C1 segment of cervical spinal cord (tissue), 14 donors: ENCODE data around the gene SEMA3D.
A peak's percentile ranks its signal among the peaks of the same experiment; 100 is the strongest.
"Not testable (repeated sequence)": the region's sequence is repeated elsewhere in the genome, so short reads cannot be mapped to it uniquely, and the experiment has no call there.

Source experiments
- DNase-seq, 14 donors: peaks; one replicate each; lab custom pipeline; 2025; lab: John Stamatoyannopoulos, UW

SEMA3D gene

DNA sequence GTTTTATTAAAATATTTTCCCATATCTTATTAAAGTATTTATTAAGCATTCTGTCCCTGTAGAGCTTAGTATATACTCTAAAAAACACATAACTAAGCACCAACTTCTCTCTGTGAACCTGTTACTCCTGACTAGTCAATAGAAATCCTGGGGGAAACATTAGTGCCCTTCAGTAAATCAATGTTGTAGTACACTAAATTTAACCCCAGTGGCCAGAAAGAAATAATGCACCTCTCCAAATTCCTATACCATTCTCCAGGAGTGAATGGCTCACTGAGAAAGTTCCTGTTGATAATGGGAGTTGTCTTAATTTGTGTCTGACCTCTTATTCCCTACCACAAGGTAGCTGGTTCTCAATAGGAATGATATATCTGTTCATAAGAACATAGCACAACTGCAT is 188.2 kb downstream of the SEMA3D start:
- DNase-seq: no peak

DNA sequence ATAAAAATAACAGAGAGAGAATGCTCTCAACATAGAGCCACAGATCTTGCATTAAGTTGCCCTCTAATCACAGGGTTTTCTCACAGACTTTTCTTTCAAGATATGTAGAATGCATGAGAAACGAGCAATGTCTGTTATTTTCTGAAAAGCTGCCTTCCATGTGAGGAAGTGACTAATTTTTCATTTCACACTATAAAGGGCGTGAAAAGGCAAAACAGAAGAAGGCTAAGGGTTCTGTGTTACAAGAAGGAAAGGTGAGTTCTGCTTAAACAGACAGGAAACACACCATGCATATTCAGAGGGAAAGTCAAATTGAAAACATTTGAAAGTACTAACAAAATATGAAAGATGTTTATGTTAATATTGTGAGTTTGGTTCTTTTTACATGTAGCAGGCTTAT is 189.2 kb downstream of the SEMA3D start:
- no peak for DNase-seq

DNA sequence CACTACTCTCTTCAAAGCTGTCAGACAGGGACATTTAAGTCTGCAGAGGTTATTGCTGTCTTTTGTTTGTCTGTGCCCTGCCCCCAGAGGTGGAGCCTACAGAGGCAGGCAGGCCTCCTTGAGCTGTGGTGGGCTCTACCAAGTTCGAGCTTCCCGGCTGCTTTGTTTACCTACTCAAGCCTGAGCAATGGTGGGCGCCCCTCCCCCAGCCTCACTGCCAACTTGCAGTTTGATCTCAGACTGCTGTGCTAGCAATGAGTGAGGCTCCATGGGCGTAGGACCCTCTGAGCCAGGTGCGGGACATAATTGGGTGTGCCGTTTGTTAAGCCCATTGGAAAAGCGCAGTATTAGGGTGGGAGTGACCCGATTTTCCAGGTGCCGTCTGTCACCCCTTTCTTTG is 193.9 kb downstream of the SEMA3D start:
- not testable (repeated sequence) for DNase-seq

DNA sequence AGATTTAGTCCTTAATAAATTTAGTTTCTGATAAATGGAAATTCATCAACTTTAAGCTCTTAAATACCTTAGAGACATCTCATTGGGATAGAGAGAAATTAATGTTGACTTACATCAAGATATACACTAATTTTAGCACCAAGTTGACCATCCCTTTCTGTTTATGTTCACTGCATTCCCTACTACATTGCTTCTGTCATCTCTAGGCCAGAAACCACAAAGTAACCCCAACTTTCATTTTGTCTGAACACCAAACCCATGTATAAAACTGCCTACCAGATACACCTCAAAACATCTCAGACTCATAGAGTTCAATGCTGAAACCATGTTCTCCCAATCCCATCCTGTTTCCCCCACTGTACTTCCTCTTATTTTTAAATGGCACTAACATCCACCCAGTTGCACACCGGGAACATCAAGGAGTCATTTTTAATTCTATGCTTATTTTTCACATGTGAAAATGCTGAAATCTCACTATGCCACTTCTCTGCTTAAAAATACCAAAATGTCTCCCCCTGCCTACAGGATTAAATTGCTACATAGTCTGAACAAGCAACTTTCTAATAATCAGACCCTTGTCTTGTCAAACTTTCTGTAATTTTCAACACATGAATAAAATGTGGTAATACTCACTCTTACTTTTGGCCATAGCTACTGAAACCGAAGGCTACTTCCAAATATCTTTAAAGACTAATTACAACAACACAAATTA is 201.6 kb downstream of the SEMA3D start:
- no peak for DNase-seq

DNA sequence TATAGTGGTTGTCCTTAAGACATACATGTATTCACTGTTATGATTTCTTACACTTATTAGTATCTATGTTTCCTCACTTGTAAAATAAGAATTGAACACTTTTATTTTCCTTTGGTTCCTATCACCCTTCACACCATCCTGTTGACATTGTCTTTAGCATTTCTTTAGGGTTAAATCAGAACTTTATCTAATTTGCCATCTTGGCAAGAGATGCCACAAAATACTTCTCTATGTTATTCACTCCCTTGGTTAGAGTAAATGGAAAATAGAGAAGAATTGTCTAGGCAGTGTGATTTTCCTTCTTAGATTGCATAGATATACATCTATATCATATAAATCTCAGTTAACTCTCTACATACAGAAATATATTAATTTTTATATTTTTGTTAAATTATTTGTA is 204.7 kb downstream of the SEMA3D start:
- no peak for DNase-seq

DNA sequence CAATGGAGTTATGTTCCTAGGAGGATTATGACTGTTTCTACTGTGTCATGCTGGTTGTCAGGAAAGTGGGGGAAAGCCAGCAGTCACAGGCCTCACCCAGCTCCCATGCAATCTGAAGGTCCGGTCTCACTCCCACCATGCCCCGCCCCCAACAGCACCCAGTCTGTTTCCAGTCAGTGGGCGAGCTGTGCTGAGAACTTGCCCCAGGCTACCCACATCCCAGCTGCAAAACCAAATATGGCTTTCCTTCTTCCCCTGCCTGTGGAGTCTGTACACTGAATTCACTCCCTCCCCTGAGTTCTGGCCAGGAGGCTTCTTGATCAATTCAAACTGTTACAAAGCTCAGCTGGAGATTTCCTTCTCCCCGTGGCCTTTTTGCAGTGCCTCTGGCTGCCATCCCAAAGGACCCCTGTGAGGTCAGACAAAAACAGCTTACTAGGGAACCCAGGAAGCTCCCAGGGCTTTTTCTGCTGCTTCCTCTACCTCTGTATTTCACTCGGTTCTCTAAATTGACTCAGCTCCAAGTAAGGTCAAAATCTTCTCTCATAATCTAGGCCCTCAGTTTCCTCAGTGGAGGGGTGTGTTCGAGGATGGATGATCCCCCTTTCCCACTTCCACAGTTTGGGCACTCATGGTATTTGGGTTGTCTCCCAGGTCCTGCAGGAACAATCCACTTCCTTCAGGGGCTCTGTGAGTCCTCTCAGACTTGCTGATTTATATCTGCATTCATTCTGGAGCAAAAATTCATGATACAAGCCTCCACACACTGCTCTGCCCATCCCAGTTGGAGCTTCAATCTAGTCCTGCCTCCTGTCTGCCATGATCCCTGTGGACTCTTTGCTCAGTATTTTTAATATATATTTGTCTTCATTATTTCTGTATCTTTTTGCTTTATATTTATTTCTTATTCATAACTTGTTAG is 205.5 kb downstream of the SEMA3D start:
- no peak for DNase-seq

DNA sequence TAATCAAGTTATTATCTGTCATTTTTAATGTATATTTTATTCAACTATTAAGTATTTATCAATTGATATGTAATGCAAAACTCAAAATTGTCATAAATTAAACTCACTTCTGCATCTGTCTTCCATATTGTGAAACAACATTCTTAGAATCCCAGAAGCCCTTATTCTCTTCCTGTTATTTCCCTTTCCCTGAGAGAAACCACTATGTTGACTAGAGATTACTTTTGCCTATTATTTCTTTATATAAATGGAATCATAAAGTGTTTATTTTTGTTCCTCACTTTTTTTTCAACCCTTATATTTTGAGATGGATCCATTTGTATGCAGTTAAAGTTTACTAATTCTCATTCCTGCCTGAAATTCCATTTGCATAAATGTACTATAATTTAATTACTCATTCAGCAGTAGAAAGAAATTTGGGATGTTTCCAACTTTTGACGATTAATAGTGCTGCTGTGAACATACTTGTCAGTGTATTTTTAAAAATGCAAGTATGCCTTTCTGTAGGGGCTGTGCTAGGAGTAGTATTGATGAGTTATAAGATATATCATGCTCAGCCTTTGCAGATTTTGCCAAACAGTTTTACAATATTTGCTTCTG is 211.2 kb downstream of the SEMA3D start:
- no peak for DNase-seq

DNA sequence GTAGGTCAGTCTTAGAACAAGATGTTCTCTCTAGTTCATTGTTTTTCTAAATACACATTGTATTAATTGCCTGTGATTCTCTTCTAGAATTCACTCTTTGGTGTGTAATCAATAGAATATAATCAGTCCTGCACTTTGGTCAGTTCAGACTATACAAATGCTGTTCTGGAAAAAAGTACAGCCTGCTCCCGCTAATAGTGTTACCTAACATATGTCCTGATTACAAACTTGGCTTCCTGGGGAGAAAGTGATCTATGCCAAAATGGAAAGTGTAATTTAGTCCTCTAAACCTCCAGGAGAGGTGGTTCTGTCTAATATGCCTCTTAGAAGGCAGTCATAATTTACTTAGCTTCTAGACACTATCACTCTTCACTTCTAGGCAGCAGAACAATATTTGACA is 215.5 kb downstream of the SEMA3D start:
- peak in 1 of 14 donors; percentile 0 for DNase-seq

DNA sequence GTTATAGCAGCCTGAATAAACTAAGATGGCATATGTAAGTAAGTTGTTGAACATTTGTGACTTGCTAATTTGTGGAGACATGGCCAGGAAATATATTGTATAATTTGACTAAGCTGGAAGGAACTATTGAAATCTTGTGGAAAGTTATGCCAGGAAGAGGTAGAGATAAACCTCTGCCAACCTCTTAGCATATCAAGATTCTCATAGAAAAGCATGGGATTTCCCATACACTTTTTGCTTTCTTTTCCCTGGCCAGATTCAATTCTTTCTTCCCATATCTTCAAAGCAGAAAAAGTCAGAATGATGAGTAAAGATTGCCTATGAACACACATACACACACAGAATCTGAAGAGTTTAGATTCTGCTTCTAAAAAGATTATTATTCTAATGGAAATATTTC is 216.2 kb downstream of the SEMA3D start:
- DNase-seq: no peak

DNA sequence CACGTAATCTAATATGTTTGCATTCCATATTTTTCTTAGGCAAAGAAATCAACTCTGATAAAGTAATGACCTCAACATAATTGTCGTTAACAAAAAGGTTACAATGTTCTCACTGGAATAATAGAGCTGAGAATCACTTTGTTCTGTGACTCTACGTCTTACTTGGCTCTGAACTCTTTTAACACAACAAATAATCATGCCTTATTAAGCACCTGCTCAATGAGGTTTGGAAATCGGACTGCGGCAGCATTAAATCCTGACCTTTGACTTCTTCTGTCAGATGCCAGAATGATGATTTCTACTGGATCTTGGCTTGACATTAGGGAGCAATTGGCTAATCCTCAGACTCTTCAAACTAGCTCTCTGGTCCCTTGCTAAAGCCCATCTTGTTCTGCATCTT is 233.6 kb downstream of the SEMA3D start:
- no peak for DNase-seq

DNA sequence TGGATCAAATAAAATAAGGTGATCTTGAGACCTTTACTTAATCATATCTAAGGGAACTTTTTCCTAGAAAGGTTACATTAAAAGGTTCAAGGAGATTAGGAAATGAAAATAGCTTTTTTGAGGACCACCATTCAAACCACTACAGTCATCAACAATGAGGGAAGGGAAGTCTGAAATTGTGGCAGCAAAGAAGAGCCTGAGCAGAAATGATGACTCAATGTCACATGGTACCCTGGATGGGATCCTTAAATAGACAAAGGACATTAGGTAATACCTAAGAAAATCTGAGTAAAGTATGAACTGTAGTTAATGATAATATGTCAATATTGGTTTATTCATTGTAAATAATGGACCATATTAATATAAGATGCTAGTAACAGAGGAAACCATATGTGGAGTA is 236.0 kb downstream of the SEMA3D start:
- no peak for DNase-seq

DNA sequence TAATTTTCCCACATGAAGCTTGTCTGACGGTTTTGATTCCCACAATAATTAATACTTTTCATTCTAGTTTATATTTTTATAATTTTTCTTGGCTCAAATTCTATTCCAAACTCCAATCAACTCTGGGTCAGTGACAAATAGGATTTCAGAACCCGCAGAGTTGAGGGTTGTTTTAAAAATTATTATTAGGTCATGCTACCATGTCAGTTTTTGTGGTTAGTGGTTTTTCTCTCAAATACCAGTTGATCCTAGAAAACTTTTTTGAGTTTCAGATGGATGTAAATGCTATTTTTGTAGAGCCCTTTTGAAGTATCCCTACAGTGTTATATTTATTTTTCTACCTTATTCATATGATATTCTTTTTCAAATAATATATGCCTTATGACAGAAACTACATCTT is 237.4 kb downstream of the SEMA3D start:
- no peak for DNase-seq

DNA sequence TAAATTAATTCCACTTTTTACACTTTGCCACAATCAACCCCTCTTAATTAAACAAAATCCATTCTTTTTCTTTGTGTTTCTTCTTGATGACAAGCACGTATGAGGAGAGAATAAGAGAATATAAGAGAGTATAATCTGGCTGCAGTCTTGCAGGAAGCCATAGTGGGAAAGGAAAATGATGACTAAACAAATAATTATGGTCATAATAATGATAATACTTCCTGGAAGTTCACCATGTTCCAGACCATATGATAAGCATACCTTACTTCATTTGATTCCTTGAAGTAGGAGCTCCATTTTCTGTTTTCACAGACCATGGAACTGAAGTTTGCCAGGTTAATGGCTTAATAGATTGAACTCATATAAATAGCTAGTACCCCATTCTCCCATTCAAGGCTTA is 237.8 kb downstream of the SEMA3D start:
- no peak for DNase-seq

DNA sequence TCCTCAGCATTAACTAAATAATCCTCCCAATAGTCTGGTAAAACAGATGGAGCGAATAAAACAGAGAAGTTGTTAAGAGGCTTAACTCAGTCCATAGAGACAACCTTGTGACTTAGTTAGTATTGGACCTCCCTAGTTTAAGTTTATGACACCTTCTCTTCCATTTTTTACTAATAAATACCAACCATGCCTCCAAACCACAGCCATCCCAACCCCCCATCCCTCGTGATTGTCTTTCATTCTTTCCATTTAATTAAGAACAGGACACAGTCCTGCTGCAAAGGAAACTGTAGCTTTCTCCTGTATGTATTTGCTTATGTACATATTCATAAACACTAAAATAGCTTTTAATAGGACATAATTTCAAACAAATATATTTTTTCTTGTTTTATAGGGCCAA is 238.2 kb downstream of the SEMA3D start:
- DNase-seq: no peak

DNA sequence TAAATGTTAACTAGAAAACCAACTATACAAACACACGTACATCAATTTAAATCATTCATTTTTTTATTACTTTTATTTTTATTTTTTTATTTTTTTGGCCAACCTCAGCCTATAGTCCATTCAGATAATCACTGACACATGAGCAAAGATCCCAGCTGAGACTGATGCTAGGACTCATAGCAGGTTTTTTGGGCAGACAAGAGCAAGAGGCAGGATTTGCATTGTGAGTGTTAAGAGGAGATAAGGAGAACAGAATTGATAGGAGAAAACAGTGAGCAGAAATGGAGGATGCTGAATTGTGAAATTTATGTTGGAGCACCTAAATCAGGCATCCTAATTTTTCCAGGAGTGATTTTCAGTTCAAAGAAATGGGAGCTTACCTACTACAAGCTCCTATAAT is 240.3 kb downstream of the SEMA3D start:
- DNase-seq: no peak
